Liver (tissue), 9 donors: ENCODE results near the gene TNC. TPM values are rescaled to one million over a fixed set of nuclear protein-coding genes. Genes with fewer than 3 reads are reported as not detected.

Experiments used
- DNase-seq: peaks from one replicate; pipeline ENCODE4 v3.0.0-alpha.2; 2017; ENCODE audit warnings: low spot score
- H3K27ac ChIP-seq, 2 donors: one replicate each; pipeline ENCODE4 v1.7.0; 2013; ENCODE audit warnings: inconsistent platforms in 2 of 2, low read length in 2 of 2, control low read depth in 1 of 2, low read depth in 1 of 2, mild to moderate bottlenecking in 1 of 2
- H3K27me3 ChIP-seq, 4 donors: one replicate each; pipeline versions ENCODE4 v1.6.1 to v1.7.0; 2013; ENCODE audit warnings: low read length in 3 of 4, inconsistent platforms in 1 of 4, mild to moderate bottlenecking in 1 of 4, moderate library complexity in 1 of 4; ENCODE audit not compliant: control insufficient read depth in 4 of 4, insufficient read depth in 4 of 4
- H3K36me3 ChIP-seq, 4 donors: one replicate each; pipeline versions ENCODE4 v1.6.1 to v1.7.0; 2013; ENCODE audit warnings: low read length in 3 of 4, mild to moderate bottlenecking in 3 of 4, low read depth in 1 of 4, moderate library complexity in 1 of 4; ENCODE audit not compliant: control insufficient read depth in 4 of 4, insufficient read depth in 3 of 4
- H3K4me1 ChIP-seq, 4 donors: one replicate each; pipeline versions ENCODE4 v1.6.1 to v1.7.0; 2013; ENCODE audit warnings: low read length in 3 of 4, mild to moderate bottlenecking in 3 of 4, moderate library complexity in 1 of 4; ENCODE audit not compliant: control insufficient read depth in 4 of 4, insufficient read depth in 4 of 4
- H3K4me3 ChIP-seq, 3 donors: one replicate each; pipeline versions ENCODE4 v1.6.1 to v1.7.0; 2013; ENCODE audit warnings: low read length in 3 of 3, control low read depth in 1 of 3, low read depth in 1 of 3, mild to moderate bottlenecking in 1 of 3
- H3K9ac ChIP-seq, 2 donors: one replicate each; pipeline ENCODE4 v1.7.0; 2013; ENCODE audit warnings: low read length in 2 of 2, mild to moderate bottlenecking in 2 of 2, moderate library complexity in 2 of 2, control low read depth in 1 of 2, low read depth in 1 of 2
- H3K9me3 ChIP-seq, 4 donors: one replicate each; pipeline versions ENCODE4 v1.6.1 to v1.7.0; 2013; ENCODE audit warnings: low read length in 3 of 4; ENCODE audit not compliant: control insufficient read depth in 4 of 4
- ATF3 ChIP-seq: IDR thresholded peaks from 2 replicates; pipeline ENCODE4 v1.6.1; 2016; ENCODE audit warnings: antibody characterized with exemption
- CTCF ChIP-seq: fragments of 150-350 bp; IDR thresholded peaks from 2 replicates; pipeline ENCODE4 v1.5.1; 2017; ENCODE audit warnings: improper control_type of control experiment, low read depth, low read length; ENCODE audit not compliant: missing input control
- EGR1 ChIP-seq, 2 donors: IDR thresholded peaks; 2 replicates each; pipeline ENCODE4 v1.6.1; 2016 to 2018; ENCODE audit warnings: antibody characterized with exemption in 2 of 2, low read depth in 2 of 2
- FOXA1 ChIP-seq: IDR thresholded peaks from 2 replicates; pipeline ENCODE4 v1.6.1; 2016; ENCODE audit warnings: antibody characterized with exemption
- FOXA2 ChIP-seq: IDR thresholded peaks from 2 replicates; pipeline ENCODE4 v1.6.1; 2016; ENCODE audit warnings: antibody characterized with exemption
- GABPA ChIP-seq, 2 donors: IDR thresholded peaks in 1 of 2; conservative IDR thresholded peaks in 1 of 2; 2 replicates each; pipeline ENCODE4 v1.6.1; 2016; ENCODE audit warnings: antibody characterized with exemption in 2 of 2, mild to moderate bottlenecking in 1 of 2, moderate library complexity in 1 of 2
- HNF4A ChIP-seq, 2 donors: conservative IDR thresholded peaks; 2 replicates each; pipeline ENCODE4 v1.6.1; 2016; ENCODE audit warnings: antibody characterized with exemption in 2 of 2, mild to moderate bottlenecking in 2 of 2
- HNF4G ChIP-seq: IDR thresholded peaks from 2 replicates; pipeline ENCODE4 v1.6.1; 2016; ENCODE audit warnings: antibody characterized with exemption
- JUND ChIP-seq, 2 donors: IDR thresholded peaks; 2 replicates each; pipeline ENCODE4 v1.6.1; 2016; ENCODE audit warnings: antibody characterized with exemption in 2 of 2
- MAX ChIP-seq: IDR thresholded peaks from 2 replicates; pipeline ENCODE4 v1.6.1; 2016; ENCODE audit warnings: antibody characterized with exemption
- NR2F2 ChIP-seq: IDR thresholded peaks from 2 replicates; pipeline ENCODE4 v1.6.1; 2016; ENCODE audit warnings: antibody characterized with exemption
- RAD21 ChIP-seq, 2 donors: IDR thresholded peaks; 2 replicates each; pipeline ENCODE4 v1.6.1; 2016; ENCODE audit warnings: antibody characterized with exemption in 2 of 2, mild to moderate bottlenecking in 2 of 2
- REST ChIP-seq: IDR thresholded peaks from 2 replicates; pipeline ENCODE4 v1.6.1; 2016; ENCODE audit warnings: antibody characterized with exemption, mild to moderate bottlenecking
- RXRA ChIP-seq, 2 donors: IDR thresholded peaks; 2 replicates each; pipeline ENCODE4 v1.6.1; 2017 to 2018; ENCODE audit warnings: antibody characterized with exemption in 2 of 2, mild to moderate bottlenecking in 1 of 2
- SP1 ChIP-seq: IDR thresholded peaks from 2 replicates; pipeline ENCODE4 v1.6.1; 2018; ENCODE audit warnings: antibody characterized with exemption, mild to moderate bottlenecking
- TAF1 ChIP-seq: conservative IDR thresholded peaks from 2 replicates; pipeline ENCODE4 v1.6.1; 2016; ENCODE audit warnings: antibody characterized with exemption, mild to moderate bottlenecking
- YY1 ChIP-seq: IDR thresholded peaks from 2 replicates; pipeline ENCODE4 v1.6.1; 2016; ENCODE audit warnings: antibody characterized with exemption, mild to moderate bottlenecking
- ZBTB33 ChIP-seq: IDR thresholded peaks from 2 replicates; pipeline ENCODE4 v1.6.1; 2016; ENCODE audit warnings: antibody characterized with exemption
- WGBS: extraction: QIAGEN DNeasy Blood & Tissue Kit; methylation state at CpG from one replicate; pipeline ENCODE4 v1.1.7; 2013; 5-methylcytosine and 5-hydroxymethylcytosine counted together
- polyA plus RNA-seq, 2 donors: library from polyadenylated mRNA; stranded (reverse) in 1 of 2; unstranded in 1 of 2; fragments of 200-250 nt in 1 of 2; fragments of >200 nt in 1 of 2; fragmentation: Nextera tagmentation in 1 of 2; extraction: Ambion mirVana in 1 of 2; gene quantifications; one replicate each; pipeline versions ENCODE4 v1.2.1 to v1.2.3, GENCODE V29; 2013 to 2015
- total RNA-seq, 2 donors: library from RNA; depleted of rRNA; stranded (reverse); fragments of >200 nt; gene quantifications; one replicate each; pipeline ENCODE4 v1.2.3, GENCODE V29; 2014
- donor health status: healthy.
- donor health status: healthy.
- donor health status: healthy.
- donor health status: healthy.
- donor health status: healthy.

The TNC gene
- total and polyA plus RNA-seq, 4 donors, result 0.19 to 6.3 (median 1.8) TPM

- no peaks in the 10 kb centered on the region for H3K9me3 ChIP-seq
- no peak for DNase-seq
- WGBS, result 84% methylated on average over 3 of the region's 3 CpGs
- TF ChIP-seq HNF4G (no peak), NR2F2 (no peak), JUND (IDR thresholded peaks at IDR 0.05) (no peak), REST (no peak), ZBTB33 (no peak), YY1 (no peak), HNF4A (conservative IDR thresholded peaks at IDR 0.05) (no peak), RAD21 (IDR thresholded peaks at IDR 0.05) (no peak), GABPA (IDR thresholded peaks at IDR 0.05 in 1 of 2, conservative IDR thresholded peaks at IDR 0.05 in 1 of 2) (no peak), RXRA (IDR thresholded peaks at IDR 0.05) (no peak), MAX (no peak), SP1 (no peak), CTCF (no peak), ATF3 (no peak), FOXA2 (no peak), TAF1 (no peak), FOXA1 (no peak), EGR1 (IDR thresholded peaks at IDR 0.05; ENCODE audit: low read depth in 2 of 2) (no peak)
- no peak overlapping the region for H3K9ac ChIP-seq
- no peaks in the 10 kb centered on the region for H3K4me1 ChIP-seq
- H3K4me3 ChIP-seq, result no peak overlapping the region
- H3K27me3 ChIP-seq, result no peaks in the 10 kb centered on the region
- H3K27ac ChIP-seq, result no peak overlapping the region
- no peaks in the 10 kb centered on the region for H3K36me3 ChIP-seq
Observed at GRCh38 chr9:115152281-115152820, 34.4 kb upstream of the TNC start.
